HG02571 (cell line): ENCODE measurements around the gene IRAK3.

Experiments
- ATAC-seq: cut with Tn5 transposase; IDR thresholded peaks from one replicate; pipeline ENCODE4 v1.9.1; 2021; ENCODE audit warnings: mild to moderate bottlenecking, moderate library complexity; ENCODE audit not compliant: unreplicated experiment

The IRAK3 gene

GRCh38 chr12:66252771-66253170 is 63.8 kb downstream of the IRAK3 start:
- ATAC-seq = no peak

DNA sequence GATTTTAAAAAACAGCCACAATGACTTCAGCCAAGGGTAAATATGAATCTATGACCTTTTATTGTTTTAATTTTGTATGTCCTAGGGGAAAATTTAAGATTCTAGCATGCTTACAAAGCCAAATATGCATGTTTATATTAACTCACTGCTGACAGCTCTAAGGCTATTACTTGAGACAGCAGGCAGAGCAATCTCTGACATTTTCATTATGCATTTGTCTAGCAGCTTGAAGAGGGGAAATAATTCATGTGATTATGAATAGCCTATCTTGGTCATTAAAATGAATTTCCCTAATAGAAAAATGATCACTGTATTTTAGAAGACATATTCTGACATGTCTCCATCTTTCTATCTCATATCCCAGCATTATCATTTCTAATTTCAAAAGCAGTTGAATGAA is 66.7 kb downstream of the IRAK3 start:
- no peak for ATAC-seq

- ATAC-seq = no peak
These were observed 69.0 kb downstream of the IRAK3 start for GRCh38 chr12:66258011-66258410.

- ATAC-seq = no peak
These were observed 73.7 kb downstream of the IRAK3 start for GRCh38 chr12:66262737-66263136.

DNA sequence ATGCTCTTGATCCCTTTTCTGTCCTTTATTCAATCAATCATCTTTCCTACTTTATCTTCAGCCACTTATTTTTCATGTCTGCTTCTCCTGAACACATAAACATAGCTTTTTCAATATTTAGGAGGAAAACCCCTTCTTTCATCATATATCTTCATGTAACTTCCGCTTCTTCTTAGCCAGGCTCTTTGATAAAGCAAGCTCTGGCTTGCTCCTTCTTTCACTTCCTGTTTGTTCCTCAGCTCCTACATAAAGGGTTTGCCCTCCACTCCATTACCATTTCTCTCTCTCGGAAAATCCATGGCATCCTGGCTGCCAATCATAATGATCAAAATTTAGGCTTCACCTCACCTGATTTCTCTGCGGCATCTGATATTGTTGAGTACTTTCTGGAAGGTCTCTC is 79.5 kb downstream of the IRAK3 start:
- ATAC-seq = no peak

- ATAC-seq = no peak
These were observed 80.1 kb downstream of the IRAK3 start for GRCh38 chr12:66269142-66269541.

DNA sequence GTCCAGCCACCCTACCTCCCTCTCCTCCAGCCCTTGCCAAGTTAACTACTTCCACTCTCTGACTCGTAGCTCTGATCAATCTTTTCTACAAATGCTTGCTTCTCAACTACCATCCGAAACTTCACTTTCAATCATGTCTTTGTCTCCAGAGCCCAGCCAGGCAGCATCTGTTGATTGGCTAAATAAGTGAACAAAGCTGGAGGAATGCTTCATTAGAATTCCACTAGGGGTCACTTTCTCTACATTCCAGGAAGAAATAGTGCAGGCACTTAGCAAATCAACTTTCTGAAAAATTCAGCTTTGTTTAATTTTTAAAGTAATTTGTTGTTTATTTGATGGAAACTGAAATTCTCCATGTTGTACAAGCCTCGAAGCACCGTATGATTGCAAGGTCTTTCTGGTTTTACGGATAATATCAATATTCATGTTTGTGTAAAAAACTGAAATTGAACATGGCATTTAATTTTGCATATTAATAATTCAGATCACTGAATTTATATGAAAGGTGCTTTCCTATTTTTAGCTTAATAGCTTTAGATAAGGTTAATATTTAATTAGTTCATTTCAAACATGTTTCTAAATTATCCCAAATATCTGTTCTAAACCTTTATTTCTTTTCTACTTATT is 80.9 kb downstream of the IRAK3 start:
- ATAC-seq = no peak

- no peak for ATAC-seq
These were observed 81.6 kb downstream of the IRAK3 start for GRCh38 chr12:66270613-66271012.

- no peak for ATAC-seq
These were observed 83.6 kb downstream of the IRAK3 start for GRCh38 chr12:66272650-66273049.

DNA sequence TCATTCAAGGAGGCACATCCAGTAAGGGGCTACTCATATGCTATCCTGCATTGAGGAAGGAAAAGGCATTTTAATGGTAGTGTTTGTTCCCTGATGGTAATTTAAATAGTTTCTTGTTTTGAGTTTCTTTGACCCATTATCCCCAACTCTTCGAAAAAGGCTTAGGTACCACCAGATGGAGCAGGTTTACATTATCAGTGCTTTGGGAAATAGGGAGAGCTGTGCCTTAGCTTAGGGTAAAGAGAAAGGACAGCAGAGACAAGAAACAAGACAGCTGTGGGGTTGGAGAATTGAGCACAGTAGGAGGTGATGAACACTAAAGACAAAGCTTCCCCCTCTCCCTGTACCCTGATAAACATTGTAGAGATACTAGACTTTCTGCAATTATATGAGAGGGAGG is 84.1 kb downstream of the IRAK3 start:
- ATAC-seq = no peak

- no peak for ATAC-seq
These were observed 86.0 kb downstream of the IRAK3 start for GRCh38 chr12:66275040-66275439.

- no peak for ATAC-seq
These were observed 90.2 kb downstream of the IRAK3 start for GRCh38 chr12:66279123-66279712.

GRCh38 chr12:66280561-66280960 is 91.5 kb downstream of the IRAK3 start:
- ATAC-seq = no peak

- no peak for ATAC-seq
These were observed 93.2 kb downstream of the IRAK3 start for GRCh38 chr12:66282244-66282643.

- ATAC-seq = no peak
These were observed 98.3 kb downstream of the IRAK3 start for GRCh38 chr12:66287275-66287674.

GRCh38 chr12:66288121-66288520 is 99.1 kb downstream of the IRAK3 start:
- no peak for ATAC-seq

DNA sequence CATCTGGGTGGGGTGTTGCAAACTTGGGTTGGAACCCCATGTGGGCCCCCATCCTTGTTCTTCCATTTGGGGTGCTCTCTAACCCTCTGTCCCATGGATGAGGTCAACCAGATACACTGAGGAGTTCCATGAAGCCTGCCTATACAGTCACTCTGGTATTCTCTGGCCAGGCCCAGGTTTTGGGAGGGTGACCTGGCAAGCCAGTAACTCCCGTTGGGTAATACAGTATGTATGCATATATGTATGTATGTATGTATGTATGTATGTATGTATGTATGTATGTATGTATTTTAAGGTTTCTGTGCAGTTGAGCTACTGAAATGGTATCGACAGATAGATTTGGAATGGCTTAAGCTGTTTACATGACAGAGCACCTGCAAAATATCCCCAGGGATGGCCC is 100.5 kb downstream of the IRAK3 start:
- no peak for ATAC-seq

GRCh38 chr12:66290716-66291200 is 101.7 kb downstream of the IRAK3 start:
- ATAC-seq = no peak

DNA sequence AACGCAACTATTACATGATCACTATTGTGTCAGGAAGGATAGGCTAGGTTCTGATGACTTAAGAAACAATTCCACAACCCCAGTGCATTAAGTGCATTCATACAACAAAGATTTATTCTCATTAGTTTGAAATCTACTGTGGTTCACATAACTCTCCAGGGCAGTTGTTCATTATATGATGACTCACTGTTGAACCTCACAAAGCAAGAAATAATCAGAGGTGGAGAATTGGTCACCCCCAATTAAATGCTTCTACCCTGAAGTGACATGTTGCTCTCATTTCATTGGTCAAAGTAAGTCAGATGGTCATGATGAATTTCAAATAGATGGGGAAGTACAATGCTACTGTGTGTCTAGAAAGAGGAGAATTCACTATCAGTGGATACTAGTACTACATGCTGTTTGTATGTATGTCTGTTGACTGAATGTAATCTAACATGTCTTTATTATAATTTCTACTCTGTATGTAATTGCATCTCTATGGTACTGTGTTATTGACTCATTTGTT is 107.2 kb downstream of the IRAK3 start:
- ATAC-seq = no peak

- no peak for ATAC-seq
These were observed 108.1 kb downstream of the IRAK3 start for GRCh38 chr12:66297080-66297479.

GRCh38 chr12:66297923-66298322 is 108.9 kb downstream of the IRAK3 start:
- no peak for ATAC-seq

- ATAC-seq = peak; percentile 96
These were observed 113.2 kb downstream of the IRAK3 start, which contains the start of gene HELB for GRCh38 chr12:66301944-66302826. Gene HELB (plus strand): TSS chr12:66302493. CDS start chr12:66302604, 111 bp downstream.
